AG04449 (cell line): ENCODE results near the gene TYW5.

ENCODE experiments used
- CTCF ChIA-PET: fragments of 350-600 bp; formaldehyde crosslinking; extraction: SDS; loops from one replicate; lab custom pipeline; 2021; ENCODE audit warnings: antibody characterized with exemption; lab: Yijun Ruan, JAX
- POLR2A ChIA-PET: fragments of 400-600, 350-600 bp; formaldehyde crosslinking; extraction: SDS; loops from one replicate; lab custom pipeline; 2020; ENCODE audit warnings: antibody characterized with exemption, inconsistent platforms; lab: Yijun Ruan, JAX
- DNase-seq: peaks from one replicate; pipeline ENCODE4 v3.0.0-alpha.2; 2010; ENCODE audit warnings: low read depth, low spot score
- H3K4me3 ChIP-seq: 2 replicates; pipeline ENCODE4 v1.5.1; 2011; ENCODE audit warnings: low read depth, mild to moderate bottlenecking, control low read depth, low read length
- CTCF ChIP-seq: IDR thresholded peaks from one replicate; pipeline ENCODE4 v1.5.1; 2011; ENCODE audit warnings: mild to moderate bottlenecking, moderate library complexity, low read length, control low read depth, inconsistent platforms; ENCODE audit not compliant: insufficient read depth; ENCODE audit errors: missing control alignments

The TYW5 gene

GRCh38 chr2:199994371-199994770 is 39.1 kb upstream of the TYW5 start:
- no peak for DNase-seq
- POLR2A ChIA-PET: no interaction called here
- no peak overlapping the region for H3K4me3 ChIP-seq
- CTCF ChIA-PET: interaction anchor here (1.5 kb wide), 1 partner anchor 9 kb away, joined by 10 read pairs; no protein-coding TSS in a partner anchor
- TF ChIP-seq CTCF: no peak

GRCh38 chr2:199992296-199992695 is 37.0 kb upstream of the TYW5 start:
- ChIA-PET POLR2A (no interaction called here), CTCF (no interaction called here)
- no peak for DNase-seq
- no peak for TF ChIP-seq CTCF
- no peak overlapping the region for H3K4me3 ChIP-seq

GRCh38 chr2:199991691-199992090 is 36.4 kb upstream of the TYW5 start:
- no peak for TF ChIP-seq CTCF
- ChIA-PET POLR2A (no interaction called here), CTCF (no interaction called here)
- DNase-seq: no peak
- H3K4me3 ChIP-seq: no peak overlapping the region

- ChIA-PET POLR2A (no interaction called here), CTCF (interaction anchor here (1.1 to 1.8 kb wide), 4 partner anchors 10 to 491 kb away, joined by 3 to 6 read pairs (median 4); partner anchors contain the start of gene SPATS2L)
- TF ChIP-seq CTCF: no peak
- no peak for DNase-seq
- no peak overlapping the region for H3K4me3 ChIP-seq
Measured at GRCh38 chr2:199989822-199990221, 34.5 kb upstream of the TYW5 start.

- no peak for DNase-seq
- ChIA-PET POLR2A (no interaction called here), CTCF (interaction anchor here (0.9 to 7.5 kb wide), 4 partner anchors 87 to 494 kb away, joined by 3 to 108 read pairs (median 3); partner anchors contain the start of gene SPATS2L)
- no peak for TF ChIP-seq CTCF
- no peak overlapping the region for H3K4me3 ChIP-seq
Measured at GRCh38 chr2:199988151-199988550, 32.9 kb upstream of the TYW5 start.

- no peak overlapping the region for H3K4me3 ChIP-seq
- POLR2A ChIA-PET: no interaction called here
- DNase-seq: no peak
- CTCF ChIA-PET: interaction anchor here (0.7 to 7.5 kb wide), 5 partner anchors 15 to 495 kb away, joined by 3 to 108 read pairs (median 3); no protein-coding TSS in a partner anchor
- no peak for TF ChIP-seq CTCF
Measured at GRCh38 chr2:199987586-199987985, 32.3 kb upstream of the TYW5 start.
